ENCODE data around the gene OR2T1.

The OR2T1 gene

GRCh38 chr1:248376916-248377315 is 25.9 kb upstream of the OR2T1 start:
- no peak for DNase-seq (ENCODE audit: low read depth)
- no peak overlapping the region for H3K4me3 ChIP-seq (replicated peaks; ENCODE audit: low read depth, low read length)
- no peak for TF ChIP-seq CTCF (IDR thresholded peaks at IDR 0.05; ENCODE audit: low read length, missing control alignments)

GRCh38 chr1:248380854-248381253 is 22.0 kb upstream of the OR2T1 start:
- TF ChIP-seq CTCF (IDR thresholded peaks at IDR 0.05; ENCODE audit: low read length, missing control alignments) = no peak
- no peak for DNase-seq (ENCODE audit: low read depth)
- no peak overlapping the region for H3K4me3 ChIP-seq (replicated peaks; ENCODE audit: low read depth, low read length)

GRCh38 chr1:248388426-248388825 is 14.4 kb upstream of the OR2T1 start:
- no peak for DNase-seq (ENCODE audit: low read depth)
- H3K4me3 ChIP-seq (replicated peaks; ENCODE audit: low read depth, low read length) = no peak overlapping the region
- TF ChIP-seq CTCF (IDR thresholded peaks at IDR 0.05; ENCODE audit: low read length, missing control alignments) = no peak

- no peak for TF ChIP-seq CTCF (IDR thresholded peaks at IDR 0.05; ENCODE audit: low read length, missing control alignments)
- DNase-seq (ENCODE audit: low read depth) = no peak
- H3K4me3 ChIP-seq (replicated peaks; ENCODE audit: low read depth, low read length) = no peak overlapping the region
Observed at GRCh38 chr1:248393050-248393449, 9.8 kb upstream of the OR2T1 start.

GRCh38 chr1:248404024-248404423 is 1.2 kb downstream of the OR2T1 start:
- peak; percentile 17 for DNase-seq (ENCODE audit: low read depth)
- no peak for TF ChIP-seq CTCF (IDR thresholded peaks at IDR 0.05; ENCODE audit: low read length, missing control alignments)

GRCh38 chr1:248406721-248407692 is 4.2 kb downstream of the OR2T1 start:
- no peak for DNase-seq (ENCODE audit: low read depth)
- H3K4me3 ChIP-seq (replicated peaks; ENCODE audit: low read depth, low read length) = no peak overlapping the region
- TF ChIP-seq CTCF (IDR thresholded peaks at IDR 0.05; ENCODE audit: low read length, missing control alignments) = no peak

More at GRCh38 chr1:248404024-248404423, 1.2 kb downstream of the OR2T1 start:
- H3K4me3 ChIP-seq (replicated peaks; ENCODE audit: low read depth, low read length) = no peak overlapping the region
